ENCODE results near the gene LENG8. TPM values are rescaled to one million over a fixed set of nuclear protein-coding genes. Genes with fewer than 3 reads are reported as not detected.
A peak's percentile ranks its signal among the peaks of the same experiment; 100 is the strongest.
"Not testable (repeated sequence)": the region's sequence is repeated elsewhere in the genome, so short reads cannot be mapped to it uniquely, and the experiment has no call there.

The LENG8 gene
- total RNA-seq, 1 donor from 2014 or later = 17.1 TPM

DNA sequence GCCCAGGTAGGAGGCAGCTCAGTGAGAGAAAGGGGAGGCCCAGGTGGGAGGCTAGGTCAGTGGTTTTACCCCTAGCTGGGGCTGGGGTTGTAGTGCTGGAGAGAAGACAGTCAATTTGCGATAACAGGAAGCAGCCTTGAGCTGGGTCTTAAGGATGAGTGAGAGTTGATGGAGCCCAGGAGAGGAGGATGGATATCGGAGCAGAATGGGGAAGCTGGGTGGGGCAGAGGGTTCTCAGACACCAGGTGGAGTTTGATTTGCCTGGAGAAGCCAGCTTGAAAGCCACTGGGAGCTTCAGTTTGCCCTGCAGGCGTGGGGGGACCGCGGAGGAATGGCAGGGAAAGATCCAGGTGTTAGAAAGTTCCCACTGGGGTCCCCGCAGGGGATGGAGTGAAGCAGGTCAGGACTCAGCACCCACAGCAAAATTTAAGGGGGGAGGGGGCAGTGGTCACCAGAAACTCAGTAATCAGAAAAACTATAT is 24.9 kb downstream of the LENG8 start:
- peak in 1 of 2 donors; percentile 6 for DNase-seq (ENCODE audit: low spot score in 2 of 2)
- no peak for FAIRE-seq

DNA sequence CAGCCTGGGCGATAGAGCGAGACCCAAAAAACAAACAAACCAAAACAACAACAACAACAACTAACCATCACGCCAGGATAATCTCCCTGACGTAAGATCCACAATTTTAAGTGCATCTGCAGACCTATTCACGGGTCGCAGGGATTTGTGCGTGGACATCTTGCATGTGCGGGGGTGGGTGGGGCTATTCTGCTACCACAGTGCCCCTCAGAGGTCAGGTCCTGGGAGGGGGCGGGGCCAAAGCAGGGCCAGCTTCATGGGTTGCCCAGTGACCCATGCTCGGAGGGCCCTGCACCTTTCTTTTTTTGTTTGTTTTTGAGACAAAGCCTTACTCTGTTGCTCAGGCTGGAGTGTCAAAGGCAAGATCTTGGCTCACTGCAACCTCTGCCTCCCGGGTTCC is 26.7 kb downstream of the LENG8 start:
- DNase-seq (ENCODE audit: low spot score in 2 of 2) (no peak), FAIRE-seq (no peak)

DNA sequence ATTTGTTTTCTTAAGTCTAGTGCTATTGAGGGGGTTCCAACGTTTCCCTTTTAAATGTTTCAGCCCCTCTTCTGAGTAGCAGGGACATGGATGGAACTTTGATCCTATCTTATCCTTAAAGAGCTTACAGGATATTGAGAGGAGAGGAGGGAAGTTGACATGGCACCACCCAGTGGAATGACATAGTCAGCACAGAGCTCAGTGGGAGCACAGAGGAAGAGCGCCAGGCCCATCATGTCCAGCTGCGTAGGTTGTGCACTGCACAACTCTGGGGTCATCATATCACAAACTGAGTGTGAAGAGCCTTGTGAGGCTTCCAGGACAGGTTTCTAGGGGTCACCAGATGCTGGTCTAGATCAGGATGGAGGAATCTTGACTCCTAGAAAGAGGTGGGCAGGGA is 28.7 kb downstream of the LENG8 start:
- no peak for DNase-seq (ENCODE audit: low spot score in 2 of 2)
- no peak for FAIRE-seq

DNA sequence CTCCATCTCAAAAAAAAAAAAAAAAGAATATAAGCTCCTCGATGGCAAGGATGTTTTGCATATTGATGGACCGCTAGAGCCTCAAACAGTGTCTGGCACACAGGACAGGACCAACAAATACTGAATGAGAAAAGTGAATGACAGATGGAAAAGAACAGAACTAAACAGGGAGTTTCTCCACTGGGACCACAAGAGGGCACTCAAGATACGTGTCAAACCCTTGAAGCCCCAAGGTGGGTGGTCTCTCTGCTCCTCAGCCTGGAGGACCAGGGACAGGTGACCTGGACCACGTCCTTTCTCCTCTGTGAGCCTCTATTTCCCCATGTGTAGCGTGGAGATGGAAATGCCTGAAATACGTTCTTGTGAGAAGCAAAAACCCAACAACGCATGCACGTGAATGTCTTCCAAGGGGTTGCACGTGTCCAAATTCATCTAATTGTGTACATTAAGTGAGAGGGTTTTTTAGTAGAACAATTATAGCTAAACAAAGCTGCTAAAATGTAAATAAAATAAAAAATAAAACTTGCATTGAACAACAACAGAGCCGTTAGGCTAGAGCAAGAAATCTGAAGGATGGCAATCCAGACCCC is 29.8 kb downstream of the LENG8 start:
- FAIRE-seq = no peak
- no peak for DNase-seq (ENCODE audit: low spot score in 2 of 2)

DNA sequence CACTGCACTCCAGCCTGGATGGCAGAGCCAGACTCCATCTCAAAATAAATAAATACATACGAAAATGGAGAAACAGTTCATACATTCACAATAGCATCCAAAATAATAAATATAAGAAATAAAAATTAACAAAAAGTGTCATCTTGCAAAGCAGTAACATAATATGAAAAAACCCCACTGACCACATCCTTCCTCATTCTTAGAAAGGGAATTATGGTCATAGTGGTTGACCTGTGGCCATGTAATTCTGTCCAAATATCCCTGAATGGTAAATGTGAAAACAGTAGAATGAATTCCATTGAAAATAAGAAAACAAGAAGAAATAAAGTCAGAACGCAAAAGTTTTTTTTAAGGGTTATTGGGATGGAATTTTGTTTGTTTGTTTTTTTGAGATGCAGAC is 31.1 kb downstream of the LENG8 start:
- DNase-seq (ENCODE audit: low spot score in 2 of 2) (no peak), FAIRE-seq (no peak)

DNA sequence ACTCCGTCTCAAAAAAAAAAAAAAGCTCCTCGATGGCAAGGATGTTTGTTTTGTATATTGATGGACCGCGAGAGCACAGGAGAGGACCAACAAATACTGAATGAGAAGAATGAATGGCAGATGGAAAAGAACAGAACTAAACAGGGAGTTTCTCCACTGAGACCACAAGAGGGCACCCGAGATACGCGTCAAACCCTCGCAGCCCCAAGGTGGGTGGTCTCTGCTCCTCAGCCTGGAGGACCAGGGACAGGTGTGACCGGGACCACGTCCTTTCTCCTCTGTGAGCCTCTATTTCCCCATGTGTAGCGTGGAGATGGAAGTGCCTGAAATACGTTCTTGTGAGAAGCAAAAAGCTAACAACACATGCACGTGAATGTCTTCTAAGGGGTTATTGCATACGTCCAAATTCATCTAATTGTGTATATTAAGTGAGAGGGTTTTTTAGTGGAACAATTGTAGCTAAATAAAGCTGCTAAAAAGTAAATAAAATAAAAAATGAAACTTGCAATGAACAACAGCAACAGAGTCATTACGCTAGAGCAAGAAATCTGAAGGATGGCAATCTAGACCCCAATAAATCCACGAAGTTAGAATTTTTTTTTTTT is 32.4 kb downstream of the LENG8 start:
- peak in 1 of 2 donors; percentile 53 for DNase-seq (ENCODE audit: low spot score in 2 of 2)
- no peak for FAIRE-seq

DNA sequence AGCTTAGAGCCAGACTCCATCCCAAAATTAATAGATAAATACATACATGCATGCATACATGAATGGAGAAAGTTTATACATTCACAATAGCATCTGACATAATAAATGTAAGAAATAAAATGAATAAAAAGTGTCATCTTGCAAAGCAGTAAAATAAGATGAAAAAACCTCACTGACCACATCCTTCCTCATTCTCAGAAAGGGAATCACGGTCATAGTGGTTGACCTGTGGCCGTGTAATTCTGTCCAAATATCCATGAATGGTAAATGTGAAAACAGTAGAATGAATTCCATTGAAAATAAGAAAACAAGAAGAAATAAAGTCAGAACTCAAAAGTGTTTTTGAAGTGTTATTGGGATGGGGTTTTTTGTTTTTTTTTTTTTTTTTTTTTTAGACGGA is 33.9 kb downstream of the LENG8 start:
- DNase-seq (ENCODE audit: low spot score in 2 of 2) (no peak), FAIRE-seq (no peak)

DNA sequence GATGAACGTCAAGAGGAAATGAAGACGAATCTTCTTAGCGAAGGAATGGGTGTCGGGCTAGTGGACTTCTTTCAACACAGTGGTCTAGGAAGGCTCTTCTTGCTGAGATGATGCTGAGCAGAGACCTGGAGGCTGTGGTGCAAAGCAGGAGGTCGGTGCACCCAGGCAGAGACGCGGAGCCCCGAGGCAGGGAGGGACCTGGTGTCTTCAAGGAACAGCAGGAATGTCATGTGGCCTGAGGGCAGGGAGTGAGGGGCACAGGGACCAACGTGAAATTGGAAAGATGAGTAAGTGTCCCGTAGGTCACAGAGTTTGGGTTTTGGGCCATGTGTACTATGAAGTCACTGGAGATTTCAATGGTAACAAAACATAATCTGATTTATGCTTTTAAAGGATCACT is 35.5 kb downstream of the LENG8 start:
- FAIRE-seq = no peak

DNA sequence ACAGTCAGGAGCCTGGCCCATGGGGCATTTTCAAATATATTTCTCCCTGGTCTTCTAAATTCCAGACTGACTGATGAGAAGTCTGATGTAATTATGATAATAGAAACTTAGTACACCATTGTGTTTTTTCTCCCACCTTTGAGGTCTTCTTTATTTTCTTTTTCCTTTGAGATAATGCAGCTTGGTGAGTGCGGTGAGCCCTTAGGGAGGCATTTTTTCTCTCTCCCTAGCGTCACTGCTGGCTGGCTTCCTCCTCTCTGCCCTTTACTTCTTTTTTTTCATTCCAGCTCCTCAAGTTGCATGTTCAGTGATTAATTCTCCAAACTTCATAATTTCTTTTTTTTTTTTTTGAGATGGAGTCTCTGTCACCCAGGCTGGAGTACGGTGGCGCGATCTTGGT is 36.9 kb downstream of the LENG8 start:
- DNase-seq (ENCODE audit: low spot score in 2 of 2) (no peak), FAIRE-seq (no peak)

More for the DNA sequence above, 35.5 kb downstream of the LENG8 start:
- DNase-seq (ENCODE audit: low spot score in 2 of 2) = no peak

DNA sequence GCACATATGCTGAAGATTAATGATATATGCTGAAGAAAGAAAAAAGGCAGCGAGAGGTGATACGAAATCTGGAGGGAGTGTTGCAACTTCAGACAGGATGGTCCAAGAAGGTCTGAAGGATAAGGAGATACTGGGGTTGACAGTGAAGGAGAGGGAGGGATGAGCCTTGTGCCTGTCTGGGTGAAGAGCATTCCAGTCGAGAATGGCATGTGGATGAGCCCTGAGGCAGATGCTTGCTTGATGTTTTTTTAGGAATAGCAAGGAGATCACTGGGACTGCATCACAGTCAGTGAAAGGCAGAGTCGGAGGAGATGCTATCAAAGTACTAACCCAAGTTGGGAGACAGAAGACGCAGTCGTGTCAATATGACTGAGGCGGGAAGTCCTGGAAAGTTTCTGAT is 40.3 kb downstream of the LENG8 start:
- DNase-seq (ENCODE audit: low spot score in 2 of 2) (no peak), FAIRE-seq (no peak)

DNA sequence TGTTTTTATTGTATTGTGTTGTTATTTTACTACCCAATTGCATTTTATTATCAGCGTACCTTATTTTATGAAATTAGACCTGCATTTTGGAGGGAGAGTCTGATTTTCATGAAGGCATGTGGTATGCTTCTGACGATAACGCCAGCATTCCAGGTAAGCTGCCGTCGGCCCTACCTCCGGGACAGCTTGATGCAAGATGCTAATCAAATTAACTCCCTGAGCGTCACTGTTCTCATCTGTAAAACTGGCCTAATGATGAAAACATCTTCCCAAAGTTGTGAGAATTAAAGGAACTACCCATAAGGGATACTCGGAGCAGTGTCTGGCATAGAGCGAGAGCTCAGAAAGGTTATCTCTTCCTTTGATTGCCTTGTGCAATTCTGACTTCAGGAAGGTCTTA is 40.8 kb downstream of the LENG8 start:
- no peak for DNase-seq (ENCODE audit: low spot score in 2 of 2)
- FAIRE-seq = no peak

DNA sequence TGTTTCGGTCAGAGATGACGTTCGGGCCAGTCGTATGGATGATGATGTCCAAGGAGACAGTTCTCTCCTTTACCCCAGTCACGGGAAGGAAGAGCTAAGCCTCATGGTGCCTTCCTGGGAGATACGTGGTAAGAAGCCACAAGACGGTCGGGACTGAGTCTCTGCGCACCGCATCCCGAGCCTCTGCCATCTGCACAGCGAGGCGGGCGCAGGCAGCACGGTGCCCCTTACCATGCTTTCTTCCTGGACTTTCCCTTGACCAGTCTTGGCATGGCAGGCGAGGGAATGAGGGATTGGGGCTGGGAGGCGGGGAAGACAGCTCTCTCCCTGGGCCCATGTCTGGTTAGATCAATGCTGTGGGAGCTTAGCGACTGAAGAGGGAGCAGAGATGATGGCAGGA is 43.6 kb downstream of the LENG8 start:
- DNase-seq (ENCODE audit: low spot score in 2 of 2) (no peak), FAIRE-seq (no peak)

DNA sequence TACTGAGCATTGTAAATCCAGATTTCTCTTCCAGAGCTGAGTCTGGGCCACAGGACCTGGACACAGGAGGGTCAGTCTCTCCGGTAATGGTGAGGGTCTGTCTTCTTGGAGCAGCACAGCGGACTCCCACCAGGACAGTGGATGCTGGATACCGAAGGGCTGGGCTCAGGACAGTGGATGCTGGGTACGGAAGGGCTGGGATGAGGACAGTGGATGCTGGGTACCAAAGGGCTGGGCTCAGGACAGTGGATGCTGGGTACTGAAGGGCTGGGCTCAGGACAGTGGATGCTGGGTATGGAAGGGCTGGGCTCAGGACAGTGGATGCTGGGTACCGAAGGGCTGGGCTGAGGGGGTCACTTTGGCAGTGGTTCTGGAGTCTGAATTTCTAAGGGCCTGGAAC is 44.1 kb downstream of the LENG8 start:
- not testable (repeated sequence) for DNase-seq (ENCODE audit: low spot score in 2 of 2); FAIRE-seq

DNA sequence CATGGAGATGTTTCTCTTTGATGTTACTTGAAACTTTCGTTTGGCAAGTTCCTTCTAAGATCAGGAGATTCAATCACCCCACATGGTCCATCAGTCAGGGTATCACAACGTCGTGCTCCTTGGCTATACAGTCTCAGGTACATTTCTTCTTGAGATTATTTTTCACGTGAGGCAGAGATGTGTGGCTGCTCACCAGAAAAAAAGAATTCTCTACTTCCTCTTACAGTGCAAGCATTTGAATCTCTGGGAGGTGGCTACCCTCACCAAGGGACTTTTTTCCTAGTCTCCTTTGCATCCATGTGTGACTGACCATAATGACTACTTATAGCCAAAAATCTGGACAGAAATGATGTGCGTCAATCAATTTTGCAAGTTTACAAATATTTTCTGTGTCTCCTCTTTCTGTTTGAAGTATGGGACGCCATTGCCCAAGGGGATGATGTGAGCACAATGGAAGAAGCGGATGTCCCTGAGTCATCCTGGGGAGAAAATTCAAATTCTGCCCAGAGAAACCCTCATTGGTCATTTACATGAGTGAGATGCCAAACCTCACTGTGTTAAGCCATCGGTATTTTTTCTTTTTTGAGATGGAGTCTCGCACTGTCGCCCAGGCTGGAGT is 45.1 kb downstream of the LENG8 start:
- FAIRE-seq (no peak), DNase-seq (ENCODE audit: low spot score in 2 of 2) (no peak)

DNA sequence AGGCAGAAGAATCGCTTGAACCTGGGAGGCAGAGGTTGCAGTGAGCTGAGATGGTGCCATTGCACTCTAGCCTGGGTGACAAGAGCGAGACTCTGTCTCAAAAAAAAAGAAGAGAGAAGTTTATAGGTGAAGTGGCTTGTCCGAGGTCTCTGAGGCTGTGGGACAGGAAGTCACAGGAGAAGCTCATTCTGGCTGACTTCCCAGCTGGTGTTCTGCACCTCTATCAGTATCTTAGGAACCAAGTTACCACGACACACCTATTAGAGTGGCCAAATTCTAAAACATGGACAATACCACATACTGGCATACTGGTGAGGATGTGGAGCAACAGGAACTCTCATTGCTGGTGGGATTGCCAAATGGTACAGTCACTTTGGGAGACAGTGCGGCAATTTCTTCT is 46.3 kb downstream of the LENG8 start:
- FAIRE-seq = not testable (repeated sequence)

DNA sequence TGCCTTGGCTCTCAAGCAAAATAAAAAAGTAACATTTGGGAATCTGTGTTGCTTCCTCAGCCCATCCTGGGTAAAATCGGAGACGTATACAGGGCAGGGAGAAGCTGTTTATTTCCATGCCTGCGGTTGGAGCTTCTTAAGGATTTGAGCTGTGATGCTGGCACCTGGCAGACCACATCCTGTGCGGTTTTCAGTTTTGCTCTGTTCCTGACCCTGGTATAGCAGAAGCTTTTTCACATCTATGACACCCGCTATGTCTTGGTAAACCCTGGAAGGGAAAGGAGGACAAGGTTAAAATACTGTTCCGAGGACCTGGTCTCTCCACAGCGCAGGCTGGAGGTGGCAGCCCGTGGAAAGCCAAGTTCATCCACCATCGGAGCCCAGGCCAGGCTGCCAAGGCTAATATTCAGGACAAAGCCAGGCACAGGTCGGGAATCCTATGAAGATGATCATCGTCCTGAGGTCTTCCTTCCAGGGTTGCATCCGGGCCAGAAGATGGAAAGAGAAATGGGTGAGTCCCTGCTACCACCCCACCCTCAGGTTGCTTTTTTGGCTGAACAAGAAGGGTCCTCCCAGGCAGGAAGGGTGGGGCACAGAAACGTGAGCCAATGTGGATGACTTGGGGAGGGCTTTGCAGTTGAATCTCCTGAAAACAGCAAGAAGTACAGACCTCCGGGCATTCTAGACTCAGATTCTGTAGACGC is 48.9 kb downstream of the LENG8 start:
- not testable (repeated sequence) for FAIRE-seq; DNase-seq (ENCODE audit: low spot score in 2 of 2)

More for the DNA sequence above, 46.3 kb downstream of the LENG8 start:
- not testable (repeated sequence) for DNase-seq (ENCODE audit: low spot score in 2 of 2)

DNA sequence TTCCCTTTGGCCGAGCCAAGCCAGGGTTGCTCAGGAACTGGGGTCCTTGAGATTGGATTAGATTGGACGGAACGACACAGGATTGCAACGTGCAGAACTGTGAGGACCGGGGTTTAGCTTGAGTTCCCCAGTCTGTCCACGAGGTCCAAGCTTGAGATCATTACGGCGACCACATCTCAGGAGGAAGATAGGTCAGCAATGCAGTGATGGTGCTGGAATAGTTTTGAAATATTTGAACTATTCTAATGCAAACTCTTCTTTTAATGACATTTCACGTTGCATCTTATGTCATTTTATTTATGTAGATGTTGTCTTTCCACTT is 49.4 kb downstream of the LENG8 start:
- FAIRE-seq = not testable (repeated sequence)

DNA sequence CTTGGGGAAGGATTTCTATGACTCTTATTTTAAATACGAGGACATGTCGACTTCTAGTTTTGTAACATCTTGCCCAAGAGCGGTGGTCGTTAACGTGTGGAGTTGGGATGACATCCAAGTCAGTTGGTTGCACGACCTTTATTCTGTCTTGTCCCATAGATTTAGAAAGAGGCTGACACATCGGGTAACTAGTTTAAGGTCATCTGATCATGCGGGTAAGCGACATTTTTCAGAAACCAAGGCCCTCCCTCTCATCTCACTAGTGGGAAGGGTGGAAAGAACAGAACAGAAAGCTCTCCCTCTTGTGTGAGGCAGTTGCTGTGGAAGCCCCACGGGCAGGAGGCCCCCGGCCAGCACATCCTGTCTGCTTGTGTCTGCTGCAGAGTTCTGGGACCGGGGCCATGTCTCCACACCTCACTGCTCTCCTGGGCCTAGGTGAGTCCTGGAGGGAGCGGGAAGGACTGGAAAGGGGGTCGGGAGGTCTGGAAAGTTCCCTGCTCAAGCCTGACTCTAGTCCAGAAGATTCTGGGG is 53.6 kb downstream of the LENG8 start, which contains the start of gene LAIR2:
LAIR2 (plus strand) TSS at position 314 of the 531 bp plus-strand sequence; CDS start at position 402, 88 bp downstream.
- DNase-seq (ENCODE audit: low spot score in 2 of 2) (no peak), FAIRE-seq (no peak)

More for the DNA sequence above, 49.4 kb downstream of the LENG8 start:
- DNase-seq (ENCODE audit: low spot score in 2 of 2) = not testable (repeated sequence)

DNA sequence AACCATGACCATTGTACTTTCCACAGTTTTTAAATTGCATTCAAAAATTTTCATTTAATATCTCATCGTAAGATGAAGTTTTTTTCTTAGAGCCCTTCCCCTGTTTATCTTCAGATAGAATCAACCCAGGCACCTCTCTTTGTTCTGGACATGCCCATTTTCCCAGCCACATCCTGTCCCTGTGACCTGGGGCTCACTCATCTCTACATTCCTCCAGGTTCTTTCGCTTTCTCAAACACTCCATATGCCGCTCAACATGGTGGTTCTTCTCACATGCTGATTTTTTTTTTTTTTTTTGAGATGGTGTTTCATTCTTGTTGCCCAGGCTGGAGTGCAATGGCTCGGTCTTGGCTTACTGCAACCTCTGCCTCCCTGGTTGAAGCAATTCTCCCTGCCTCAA is 56.5 kb downstream of the LENG8 start:
- FAIRE-seq; DNase-seq (ENCODE audit: low spot score in 2 of 2): not testable (repeated sequence)

DNA sequence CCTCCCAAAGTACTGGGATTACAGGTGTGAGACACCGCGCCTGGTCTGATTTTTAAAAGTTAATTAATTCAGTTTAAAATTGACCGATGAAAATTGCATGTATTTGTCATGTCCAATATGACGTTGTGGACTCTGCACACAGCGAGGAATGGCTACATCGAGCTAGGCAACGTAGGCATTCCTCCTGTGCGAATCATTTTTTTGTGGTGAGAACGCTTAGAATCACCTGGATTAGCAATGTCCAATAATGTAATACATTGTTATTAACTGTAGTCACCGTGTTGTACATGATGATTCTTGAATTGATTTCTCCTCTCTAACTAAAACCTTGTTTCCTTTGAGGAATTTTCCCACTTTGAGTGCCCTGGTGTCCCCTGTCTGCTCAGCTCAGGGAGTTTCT is 57.1 kb downstream of the LENG8 start:
- no peak for FAIRE-seq
- no peak for DNase-seq (ENCODE audit: low spot score in 2 of 2)

All from frontal cortex (tissue), 4 donors.